HCT116 (cell line): ENCODE results near the gene SMPX. TPM values are rescaled to one million over a fixed set of nuclear protein-coding genes. Genes with fewer than 3 reads are reported as not detected.

ENCODE experiments used
- ATAC-seq: fragments of 200-7000 bp; cut with Tn5 transposase; 2 replicates; pipeline ENCODE4 v1.9.1; 2020; ENCODE audit warnings: mild to moderate bottlenecking, moderate library complexity
- BruUV-seq: library from RNA; stranded (reverse); fragments of 400-500 nt; replicated peaks from 2 replicates; lab custom pipeline; 2021; lab: Mats Ljungman, UMichigan
- CTCF ChIA-PET: fragments of 300-600 bp; sonication (Branson Sonifier 250); formaldehyde crosslinking; loops from one replicate; lab custom pipeline; 2021; ENCODE audit warnings: antibody characterized with exemption; lab: Charles Lee
- POLR2A ChIA-PET: fragments of 300-600, 350-600 bp; sonication (Branson Sonifier 250); formaldehyde crosslinking; loops from one replicate; lab custom pipeline; 2021; ENCODE audit warnings: antibody characterized with exemption; lab: Charles Lee
- RAD21 ChIA-PET, 2 experiments: fragments of 300-600 bp; sonication (Branson Sonifier 250); formaldehyde crosslinking; loops; one replicate each; lab custom pipeline; 2023; ENCODE audit warnings: low total read pairs in 2 of 2; ENCODE audit not compliant: uncharacterized antibody in 2 of 2, unreplicated experiment in 2 of 2, low non-redundant PET in 1 of 2; lab: Charles Lee
- DNase-seq: peaks from one replicate; pipeline ENCODE4 v3.0.0-alpha.2; 2010; ENCODE audit warnings: low read depth, low spot score
- H2AFZ ChIP-seq: fragments of 200-600 bp; shearing (Covaris generic), sonication (generic); 2 replicates; pipeline ENCODE4 v1.6.1; 2017; ENCODE audit warnings: low read depth, mixed run types, mixed read lengths, antibody characterized with exemption, low read length; ENCODE audit not compliant: poor library complexity, severe bottlenecking
- H3K27ac ChIP-seq: 2 replicates; pipeline ENCODE4 v1.5.1; 2012; ENCODE audit warnings: low read depth, low read length
- H3K27me3 ChIP-seq: fragments of 200-600 bp; sonication (generic); 2 replicates; pipeline ENCODE4 v1.6.1; 2016; ENCODE audit warnings: mixed run types, low read length, mixed read lengths; ENCODE audit not compliant: insufficient read depth
- H3K36me3 ChIP-seq, 2 experiments: fragments of 200-500 bp in 1 of 2; fragments of 200-600 bp in 1 of 2; sonication (Bioruptor generic) in 1 of 2; sonication (generic) in 1 of 2; 2 replicates each; pipeline versions ENCODE4 v1.5.1 to v1.6.1; 2014 to 2016; ENCODE audit warnings: low read length in 2 of 2, inconsistent platforms in 1 of 2, mixed read lengths in 1 of 2, mixed run types in 1 of 2; ENCODE audit not compliant: insufficient read depth in 2 of 2, control insufficient read depth in 1 of 2
- H3K4me1 ChIP-seq, 2 experiments: fragments of 200-600 bp in 1 of 2; sonication (generic) in 1 of 2; 2 replicates each; pipeline versions ENCODE4 v1.5.1 to v1.6.1; 2012 to 2017; ENCODE audit warnings: low read length in 2 of 2, inconsistent platforms in 1 of 2, mild to moderate bottlenecking in 1 of 2, mixed read lengths in 1 of 2, mixed run types in 1 of 2, moderate library complexity in 1 of 2; ENCODE audit not compliant: insufficient read depth in 2 of 2, control insufficient read depth in 1 of 2
- H3K4me2 ChIP-seq: fragments of 200-600 bp; sonication (generic); 2 replicates; pipeline ENCODE4 v1.6.1; 2017; ENCODE audit warnings: mixed run types, low read length, mixed read lengths
- H3K4me3 ChIP-seq, 2 experiments: fragments of 200-600 bp in 1 of 2; sonication (generic) in 1 of 2; replicated peaks in 1 of 2; 2 replicates each; pipeline ENCODE4 v1.5.1; 2011 to 2016; ENCODE audit warnings: low read length in 2 of 2, control low read depth in 1 of 2, low read depth in 1 of 2, mild to moderate bottlenecking in 1 of 2, mixed read lengths in 1 of 2, mixed run types in 1 of 2
- H3K79me2 ChIP-seq: fragments of 200-600 bp; sonication (generic); 2 replicates; pipeline ENCODE4 v1.6.1; 2017; ENCODE audit warnings: mild to moderate bottlenecking, mixed run types, low read length, moderate library complexity, mixed read lengths; ENCODE audit not compliant: insufficient read depth
- H3K9ac ChIP-seq: fragments of 200-600 bp; sonication (generic); 2 replicates; pipeline ENCODE4 v1.6.1; 2016; ENCODE audit warnings: low read length, mixed read lengths
- H3K9me2 ChIP-seq: fragments of 200-600 bp; sonication (generic), shearing (Covaris generic); 2 replicates; pipeline ENCODE4 v1.6.1; 2017; ENCODE audit warnings: mixed run types, mild to moderate bottlenecking, moderate library complexity; ENCODE audit not compliant: insufficient read depth
- H3K9me3 ChIP-seq, 2 experiments: fragments of 200-500 bp in 1 of 2; fragments of 200-600 bp in 1 of 2; sonication (Bioruptor generic) in 1 of 2; sonication (generic) in 1 of 2; 2 replicates each; pipeline ENCODE4 v1.6.1; 2014 to 2017; ENCODE audit warnings: low read length in 2 of 2, mixed read lengths in 2 of 2, inconsistent platforms in 1 of 2, low read depth in 1 of 2, mild to moderate bottlenecking in 1 of 2, mixed run types in 1 of 2, moderate library complexity in 1 of 2; ENCODE audit not compliant: control insufficient read depth in 1 of 2, insufficient read depth in 1 of 2
- H4K20me1 ChIP-seq: fragments of 200-600 bp; sonication (generic), shearing (Covaris generic); 2 replicates; pipeline ENCODE4 v1.6.1; 2017; ENCODE audit warnings: mixed run types, mild to moderate bottlenecking, moderate library complexity; ENCODE audit not compliant: insufficient read depth
- CBX3 ChIP-seq: IDR thresholded peaks from 2 replicates; pipeline ENCODE4 v1.6.1; 2012; ENCODE audit warnings: low read depth
- CEBPB ChIP-seq: IDR thresholded peaks from 2 replicates; pipeline ENCODE4 v1.6.1; 2012; ENCODE audit warnings: low read depth
- ELF1 ChIP-seq: IDR thresholded peaks from 2 replicates; pipeline ENCODE4 v1.6.1; 2012; ENCODE audit warnings: low read depth, borderline replicate concordance
- EZH2 ChIP-seq: fragments of 200-600 bp; sonication (generic); IDR thresholded peaks from 2 replicates; pipeline ENCODE4 v1.6.1; 2017; ENCODE audit warnings: antibody characterized with exemption, mixed run types
- FOSL1 ChIP-seq: IDR thresholded peaks from 2 replicates; pipeline ENCODE4 v1.6.1; 2012; ENCODE audit warnings: low read depth
- POLR2A ChIP-seq: IDR thresholded peaks from 2 replicates; pipeline ENCODE4 v1.7.0; 2011; ENCODE audit warnings: borderline replicate concordance; ENCODE audit not compliant: insufficient read depth, insufficient read length; ENCODE audit errors: extremely low read depth
- SIN3A ChIP-seq: IDR thresholded peaks from 2 replicates; pipeline ENCODE4 v1.6.1; 2012; ENCODE audit warnings: low read depth
- TCF7L2 ChIP-seq: IDR thresholded peaks from 2 replicates; pipeline ENCODE4 v1.7.0; 2011; ENCODE audit warnings: borderline replicate concordance, inconsistent platforms; ENCODE audit not compliant: insufficient read depth, insufficient read length; ENCODE audit errors: extremely low read depth
- intact Hi-C: fragments of 100-400 bp; cut with micrococcal nuclease; formaldehyde crosslinking; loops from 2 replicates; pipeline ENCODE4 v1.10.0; 2022
- total RNA-seq: library from RNA; stranded (reverse); gene quantifications from one replicate; pipeline ENCODE4 v1.2.1, GENCODE V29; 2021; ENCODE audit not compliant: unreplicated experiment
- TF ChIP-seq, protein P1 (sequence below): IDR thresholded peaks from 2 replicates; pipeline ENCODE4 v1.6.1; 2012
- TF ChIP-seq, protein P2 (sequence below): IDR thresholded peaks from 2 replicates; pipeline ENCODE4 v1.6.1; 2011; ENCODE audit warnings: mild to moderate bottlenecking, low read length, moderate library complexity; ENCODE audit not compliant: insufficient replicate concordance; ENCODE audit errors: extremely low read depth
- TF ChIP-seq, protein P3 (sequence below): IDR thresholded peaks from 2 replicates; pipeline ENCODE4 v1.6.1; 2012

Gene SMPX
- total RNA-seq, 1 experiment from 2014 or later: 0.59 TPM

DNA sequence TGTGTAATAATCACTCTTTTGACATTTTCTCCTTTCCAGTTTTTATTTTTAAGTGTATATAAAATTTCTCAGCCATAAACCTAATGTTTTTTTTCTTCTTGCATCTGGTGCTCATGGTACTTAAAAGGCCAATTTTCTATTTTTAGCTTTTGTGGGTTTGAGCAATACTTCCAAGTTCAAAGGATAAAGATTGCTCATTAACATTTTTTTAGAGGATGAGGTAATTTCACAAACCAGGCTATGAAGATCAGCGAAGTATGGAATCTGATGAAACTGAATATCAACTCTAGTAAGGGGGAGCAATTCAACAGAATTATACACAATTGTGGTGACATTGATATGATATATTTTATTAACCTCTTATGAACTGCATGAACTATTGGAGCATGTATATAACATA lies 74.0 kb downstream of the SMPX start:
- intact Hi-C loops: no loop called here
- BruUV-seq: no TSS peak
- Histone ChIP-seq H2AFZ (no peak overlapping the region), H3K9me3 (no peaks in the 10 kb centered on the region), H3K79me2 (no peaks in the 10 kb centered on the region), H3K27me3 (no peaks in the 10 kb centered on the region), H3K9ac (no peak overlapping the region), H3K4me1 (no peaks in the 10 kb centered on the region), H3K9me2 (no peaks in the 10 kb centered on the region), H3K36me3 (no peaks in the 10 kb centered on the region), H4K20me1 (no peaks in the 10 kb centered on the region), H3K4me2 (no peak overlapping the region), H3K27ac (no peak overlapping the region), H3K4me3 (no peak overlapping the region)
- ChIA-PET RAD21 (no interaction called here), CTCF (no interaction called here), POLR2A (no interaction called here)
- DNase-seq (no peak), ATAC-seq (no peak)
- TF ChIP-seq EZH2: no peak
- TF ChIP-seq, protein P1, sequence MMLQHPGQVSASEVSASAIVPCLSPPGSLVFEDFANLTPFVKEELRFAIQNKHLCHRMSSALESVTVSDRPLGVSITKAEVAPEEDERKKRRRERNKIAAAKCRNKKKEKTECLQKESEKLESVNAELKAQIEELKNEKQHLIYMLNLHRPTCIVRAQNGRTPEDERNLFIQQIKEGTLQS: no peak
- no peak for TF ChIP-seq FOSL1
- TF ChIP-seq, protein P2, sequence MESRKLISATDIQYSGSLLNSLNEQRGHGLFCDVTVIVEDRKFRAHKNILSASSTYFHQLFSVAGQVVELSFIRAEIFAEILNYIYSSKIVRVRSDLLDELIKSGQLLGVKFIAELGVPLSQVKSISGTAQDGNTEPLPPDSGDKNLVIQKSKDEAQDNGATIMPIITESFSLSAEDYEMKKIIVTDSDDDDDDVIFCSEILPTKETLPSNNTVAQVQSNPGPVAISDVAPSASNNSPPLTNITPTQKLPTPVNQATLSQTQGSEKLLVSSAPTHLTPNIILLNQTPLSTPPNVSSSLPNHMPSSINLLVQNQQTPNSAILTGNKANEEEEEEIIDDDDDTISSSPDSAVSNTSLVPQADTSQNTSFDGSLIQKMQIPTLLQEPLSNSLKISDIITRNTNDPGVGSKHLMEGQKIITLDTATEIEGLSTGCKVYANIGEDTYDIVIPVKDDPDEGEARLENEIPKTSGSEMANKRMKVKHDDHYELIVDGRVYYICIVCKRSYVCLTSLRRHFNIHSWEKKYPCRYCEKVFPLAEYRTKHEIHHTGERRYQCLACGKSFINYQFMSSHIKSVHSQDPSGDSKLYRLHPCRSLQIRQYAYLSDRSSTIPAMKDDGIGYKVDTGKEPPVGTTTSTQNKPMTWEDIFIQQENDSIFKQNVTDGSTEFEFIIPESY: no peak
- no peak for TF ChIP-seq SIN3A
- no peak for TF ChIP-seq ELF1
- no peak for TF ChIP-seq POLR2A
- no peak for TF ChIP-seq TCF7L2
- no peak for TF ChIP-seq CBX3
- no peak for TF ChIP-seq CEBPB
- TF ChIP-seq, protein P3, sequence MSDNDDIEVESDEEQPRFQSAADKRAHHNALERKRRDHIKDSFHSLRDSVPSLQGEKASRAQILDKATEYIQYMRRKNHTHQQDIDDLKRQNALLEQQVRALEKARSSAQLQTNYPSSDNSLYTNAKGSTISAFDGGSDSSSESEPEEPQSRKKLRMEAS: no peak
